Mesothelial cell of epicardium (in vitro differentiated cells): ENCODE results near the gene EPC2. TPM values are rescaled to one million over a fixed set of nuclear protein-coding genes. Genes with fewer than 3 reads are reported as not detected.

Experiments used
- DNase-seq, 2 experiments: peaks; one replicate each; pipeline ENCODE4 v3.0.0; 2021; ENCODE audit warnings: low spot score in 2 of 2; ENCODE audit not compliant: unreplicated experiment in 2 of 2
- H3K27ac Mint-ChIP-seq: 2 replicates; pipeline ENCODE4 v1.8.0; 2021; ENCODE audit warnings: mixed read lengths
- H3K27me3 Mint-ChIP-seq: 2 replicates; pipeline ENCODE4 v1.8.0; 2021; ENCODE audit warnings: low read depth, mixed read lengths
- H3K36me3 Mint-ChIP-seq: 2 replicates; pipeline ENCODE4 v1.8.0; 2021; ENCODE audit warnings: mixed read lengths
- H3K4me1 Mint-ChIP-seq: 2 replicates; pipeline ENCODE4 v1.8.0; 2021; ENCODE audit warnings: mixed read lengths
- H3K4me3 Mint-ChIP-seq: 2 replicates; pipeline ENCODE4 v1.8.0; 2021; ENCODE audit warnings: mild to moderate bottlenecking, moderate library complexity, mixed read lengths
- H3K9me3 Mint-ChIP-seq: 2 replicates; pipeline ENCODE4 v1.8.0; 2021; ENCODE audit warnings: mixed read lengths
- total RNA-seq: library from RNA; stranded (reverse); gene quantifications from 3 replicates; pipeline ENCODE4 v1.2.1, GENCODE V29; 2021
- TF ChIP-seq, protein P1 (sequence below): fragments of 200-600 bp; sonication (generic); IDR thresholded peaks from one replicate; pipeline ENCODE4 v1.5.0; 2021; ENCODE audit warnings: antibody characterized with exemption; ENCODE audit not compliant: unreplicated experiment

EPC2 gene
- total RNA-seq, 1 donor from 2014 or later, result 43.8 TPM

DNA sequence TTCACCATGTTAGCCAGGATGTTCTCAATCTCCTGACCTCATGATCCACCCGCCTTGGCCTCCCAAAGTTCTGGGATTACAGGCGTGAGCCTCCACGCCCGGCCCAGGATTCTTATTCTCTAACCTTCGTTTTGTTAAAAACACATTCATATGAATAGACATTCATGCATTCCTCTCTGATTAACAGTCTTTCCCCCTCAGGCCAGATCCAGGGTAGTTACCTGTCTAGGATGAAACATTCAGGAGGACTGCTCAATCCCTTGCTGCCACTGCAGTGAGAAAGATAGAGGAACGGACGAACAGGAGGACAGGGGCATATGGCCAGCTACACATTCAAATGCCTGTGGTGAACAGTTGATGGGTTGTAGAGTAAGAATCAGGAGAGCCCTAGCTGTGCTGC, 39.6 kb upstream of the EPC2 start:
- TF ChIP-seq, protein P1, sequence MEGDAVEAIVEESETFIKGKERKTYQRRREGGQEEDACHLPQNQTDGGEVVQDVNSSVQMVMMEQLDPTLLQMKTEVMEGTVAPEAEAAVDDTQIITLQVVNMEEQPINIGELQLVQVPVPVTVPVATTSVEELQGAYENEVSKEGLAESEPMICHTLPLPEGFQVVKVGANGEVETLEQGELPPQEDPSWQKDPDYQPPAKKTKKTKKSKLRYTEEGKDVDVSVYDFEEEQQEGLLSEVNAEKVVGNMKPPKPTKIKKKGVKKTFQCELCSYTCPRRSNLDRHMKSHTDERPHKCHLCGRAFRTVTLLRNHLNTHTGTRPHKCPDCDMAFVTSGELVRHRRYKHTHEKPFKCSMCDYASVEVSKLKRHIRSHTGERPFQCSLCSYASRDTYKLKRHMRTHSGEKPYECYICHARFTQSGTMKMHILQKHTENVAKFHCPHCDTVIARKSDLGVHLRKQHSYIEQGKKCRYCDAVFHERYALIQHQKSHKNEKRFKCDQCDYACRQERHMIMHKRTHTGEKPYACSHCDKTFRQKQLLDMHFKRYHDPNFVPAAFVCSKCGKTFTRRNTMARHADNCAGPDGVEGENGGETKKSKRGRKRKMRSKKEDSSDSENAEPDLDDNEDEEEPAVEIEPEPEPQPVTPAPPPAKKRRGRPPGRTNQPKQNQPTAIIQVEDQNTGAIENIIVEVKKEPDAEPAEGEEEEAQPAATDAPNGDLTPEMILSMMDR, result no peak
- no peak overlapping the region for H3K27ac Mint-ChIP-seq
- no peak overlapping the region for H3K4me3 Mint-ChIP-seq
- no peaks in the 10 kb centered on the region for H3K36me3 Mint-ChIP-seq
- no peak for DNase-seq
- no peaks in the 10 kb centered on the region for H3K27me3 Mint-ChIP-seq
- H3K4me1 Mint-ChIP-seq, result no peaks in the 10 kb centered on the region
- H3K9me3 Mint-ChIP-seq, result peaks cover 21% of the 10 kb centered on the region

DNA sequence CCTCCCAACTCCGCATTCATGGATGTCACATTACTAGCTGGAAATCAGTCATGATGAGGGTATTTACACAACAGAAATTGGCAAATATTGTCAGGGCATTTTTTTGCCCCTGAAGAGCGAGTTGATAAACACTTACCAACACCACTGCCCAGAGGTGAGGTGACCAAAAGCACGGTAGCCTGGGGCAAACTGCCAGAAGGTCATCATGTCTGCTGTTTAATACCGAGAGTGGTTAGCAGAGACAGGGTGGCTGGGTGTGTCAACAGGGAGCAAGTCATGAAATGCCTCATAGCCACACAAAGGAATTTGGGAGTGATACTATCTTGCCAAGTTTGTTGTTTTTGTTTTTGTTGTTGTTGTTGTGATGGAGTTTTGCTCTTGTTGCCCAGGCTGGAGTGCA, 37.0 kb upstream of the EPC2 start:
- DNase-seq, result no peak
- Mint-ChIP-seq H3K4me1 (no peaks in the 10 kb centered on the region), H3K9me3 (peaks cover 9% of the 10 kb centered on the region), H3K27me3 (no peaks in the 10 kb centered on the region), H3K36me3 (no peaks in the 10 kb centered on the region), H3K4me3 (no peak overlapping the region), H3K27ac (no peak overlapping the region)
- TF ChIP-seq, protein P1, result no peak

DNA sequence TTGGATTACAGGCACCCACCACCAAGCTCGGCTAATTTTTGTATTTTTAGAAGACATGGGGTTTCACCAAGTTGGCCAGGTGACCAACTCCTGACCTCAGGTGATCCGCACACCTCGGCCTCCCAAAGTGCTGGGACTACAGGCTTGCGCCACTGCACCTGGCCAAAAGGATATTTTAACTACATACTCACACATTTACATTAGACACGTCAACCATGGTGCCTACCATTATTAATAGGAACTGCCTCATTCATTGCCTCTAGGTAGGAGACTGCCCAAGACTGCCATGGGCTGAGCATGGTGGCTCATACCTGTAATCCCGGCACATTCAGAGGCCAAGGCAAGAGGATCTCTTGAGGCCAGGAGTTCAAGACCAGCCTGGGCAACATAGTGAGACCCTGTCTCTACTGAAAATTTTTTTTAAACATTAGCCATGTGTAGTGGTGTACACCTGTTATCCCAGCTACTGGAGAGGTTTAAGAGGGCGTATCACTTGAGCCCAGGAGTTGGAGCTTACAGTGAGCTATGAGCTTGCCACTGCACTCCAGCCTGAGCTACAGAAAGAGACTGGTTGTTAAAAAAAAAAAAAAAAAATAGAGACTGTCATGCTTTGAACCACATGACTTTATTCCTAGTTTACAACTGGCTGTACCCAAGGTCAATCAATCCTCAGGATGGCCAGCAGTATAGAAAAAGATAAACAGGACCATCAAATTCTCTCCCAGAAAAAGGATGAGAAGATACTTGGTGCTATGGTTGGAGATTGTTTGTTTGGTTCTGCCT, 31.1 kb upstream of the EPC2 start:
- no peak for DNase-seq
- TF ChIP-seq, protein P1, result no peak
- peak overlapping the region; percentile 97 for H3K27ac Mint-ChIP-seq
- H3K4me1 Mint-ChIP-seq, result peaks cover 27% of the 10 kb centered on the region
- H3K27me3 Mint-ChIP-seq, result no peaks in the 10 kb centered on the region
- H3K4me3 Mint-ChIP-seq, result no peak overlapping the region
- H3K9me3 Mint-ChIP-seq, result no peaks in the 10 kb centered on the region
- H3K36me3 Mint-ChIP-seq, result no peaks in the 10 kb centered on the region

DNA sequence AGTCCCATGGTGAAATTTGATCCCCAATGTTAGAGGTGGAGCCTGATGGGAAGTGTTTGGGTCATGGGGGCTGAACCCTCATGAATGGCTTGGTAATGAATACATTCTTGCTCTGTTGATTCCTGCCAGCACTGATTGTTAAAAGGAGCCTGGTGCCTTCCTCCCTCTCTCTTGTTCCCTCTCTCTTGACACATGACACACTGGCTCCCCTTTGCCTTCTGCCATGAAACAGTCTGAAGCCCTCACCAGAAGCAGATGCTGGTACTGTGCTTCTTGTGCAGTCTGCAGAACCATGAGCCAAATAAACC, 30.6 kb upstream of the EPC2 start:
- no peaks in the 10 kb centered on the region for H3K27me3 Mint-ChIP-seq
- no peaks in the 10 kb centered on the region for H3K36me3 Mint-ChIP-seq
- H3K4me3 Mint-ChIP-seq, result no peak overlapping the region
- peak overlapping the region; percentile 97 for H3K27ac Mint-ChIP-seq
- H3K4me1 Mint-ChIP-seq, result peaks cover 27% of the 10 kb centered on the region
- no peaks in the 10 kb centered on the region for H3K9me3 Mint-ChIP-seq
- DNase-seq, result no peak
- TF ChIP-seq, protein P1, result no peak

DNA sequence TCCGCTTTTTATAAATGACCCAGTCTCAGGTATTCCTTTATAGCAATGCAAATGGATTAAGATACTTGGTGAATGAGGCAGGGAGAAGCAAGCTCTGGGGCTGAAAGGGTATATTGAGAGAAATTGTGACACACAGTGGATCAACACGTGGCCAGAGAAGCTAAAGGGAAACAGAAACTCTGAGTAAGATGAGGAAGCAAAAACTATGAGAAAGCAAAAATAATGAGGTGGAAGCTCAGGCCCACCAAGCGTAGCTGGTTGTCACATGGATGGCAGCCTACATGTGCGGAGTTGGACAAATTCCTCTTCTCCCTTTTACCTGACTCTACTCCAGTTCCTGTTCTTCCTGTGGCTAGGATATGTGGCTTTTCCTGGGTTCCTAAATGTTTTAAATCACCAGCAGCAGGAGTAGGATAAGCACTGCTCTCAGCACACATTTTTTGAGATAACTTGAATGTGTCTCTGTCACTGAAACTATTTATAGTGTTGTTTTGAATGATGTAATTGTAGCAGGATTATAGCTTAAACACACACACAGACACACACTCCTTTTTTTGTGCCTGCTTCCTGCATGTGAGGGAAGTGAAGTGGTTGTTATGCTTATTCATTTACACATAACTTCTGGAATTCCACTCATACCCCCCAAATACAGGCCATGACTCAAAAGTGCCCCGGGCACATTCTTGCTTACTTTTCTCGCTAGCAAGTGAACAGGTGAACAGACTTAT, 30.1 kb upstream of the EPC2 start:
- peak overlapping the region; percentile 97 for H3K27ac Mint-ChIP-seq
- H3K36me3 Mint-ChIP-seq, result no peaks in the 10 kb centered on the region
- DNase-seq, result peak; percentile 37 to 71
- H3K4me1 Mint-ChIP-seq, result peaks cover 27% of the 10 kb centered on the region
- no peaks in the 10 kb centered on the region for H3K27me3 Mint-ChIP-seq
- H3K4me3 Mint-ChIP-seq, result no peak overlapping the region
- TF ChIP-seq, protein P1, result no peak
- H3K9me3 Mint-ChIP-seq, result no peaks in the 10 kb centered on the region
